K562 (cell line): ENCODE measurements around the gene SBK3. TPM values are rescaled to one million over a fixed set of nuclear protein-coding genes. Genes with fewer than 3 reads are reported as not detected.
A peak's percentile ranks its signal among the peaks of the same experiment; 100 is the strongest.

ENCODE experiments used
- ATAC-seq: fragments of 200-7000 bp; cut with Tn5 transposase; 3 replicates; pipeline ENCODE4 v1.9.1; 2020; ENCODE audit warnings: moderate library complexity
- BruUV-seq: library from RNA; stranded (reverse); fragments of 400-500 nt; replicated peaks from 2 replicates; lab custom pipeline; 2021; lab: Mats Ljungman, UMichigan
- CTCF ChIA-PET: fragments of 300-600 bp; formaldehyde crosslinking; extraction: SDS; loops from one replicate; lab custom pipeline; 2021; ENCODE audit warnings: low intra/inter-chr PET ratio; lab: Yijun Ruan, JAX
- POLR2A ChIA-PET: fragments of 300-600, 350-650 bp; sonication (Branson Sonifier 250); formaldehyde crosslinking; extraction: SDS; loops from one replicate; lab custom pipeline; 2021; ENCODE audit warnings: antibody characterized with exemption, inconsistent platforms; lab: Yijun Ruan, JAX
- DNase-seq, 4 experiments: peaks; one replicate each; pipeline versions ENCODE4 v3.0.0 to v3.0.0-alpha.2; 2011 to 2018; ENCODE audit warnings: low spot score in 3 of 4, mixed read lengths in 3 of 4; ENCODE audit errors: extremely low read depth in 1 of 4
- FAIRE-seq: peaks from 2 replicates; lab custom pipeline; 2011; peaks lifted over from hg19 to GRCh38; lab: Jason Lieb, UNC
- H2AFZ ChIP-seq: 2 replicates; pipeline ENCODE4 v1.6.0; 2011; ENCODE audit warnings: low read depth, low read length, control low read depth, inconsistent platforms
- H3K27ac ChIP-seq: fragments of 200-600 bp; 3 replicates; pipeline ENCODE4 v1.8.0; 2011; ENCODE audit warnings: low read depth, mild to moderate bottlenecking, control low read depth, inconsistent platforms, low read length, moderate library complexity, mixed read lengths; ENCODE audit errors: extremely low read depth
- H3K27me3 ChIP-seq, 2 experiments: fragments of 300-600 bp in 1 of 2; 2 replicates in 1 of 2; 3 replicates in 1 of 2; pipeline versions ENCODE4 v1.6.0 to v1.8.0; 2011; ENCODE audit warnings: inconsistent platforms in 2 of 2, low read length in 2 of 2, mild to moderate bottlenecking in 1 of 2, mixed read lengths in 1 of 2, moderate library complexity in 1 of 2; ENCODE audit not compliant: control insufficient read depth in 2 of 2, insufficient read depth in 2 of 2
- H3K36me3 ChIP-seq: fragments of 300-600 bp; 3 replicates; pipeline ENCODE4 v1.8.0; 2011; ENCODE audit warnings: mild to moderate bottlenecking, low read length, inconsistent platforms; ENCODE audit not compliant: control insufficient read depth, insufficient read depth
- H3K4me1 ChIP-seq, 2 experiments: fragments of 200-600 bp in 1 of 2; replicated peaks in 1 of 2; 2 replicates in 1 of 2; 3 replicates in 1 of 2; pipeline versions ENCODE4 v1.5.1 to v1.8.0; 2011; ENCODE audit warnings: inconsistent platforms in 2 of 2, low read length in 2 of 2, mild to moderate bottlenecking in 1 of 2, mixed read lengths in 1 of 2, moderate library complexity in 1 of 2; ENCODE audit not compliant: control insufficient read depth in 2 of 2, insufficient read depth in 2 of 2
- H3K4me2 ChIP-seq: 2 replicates; pipeline ENCODE4 v1.6.1; 2011; ENCODE audit warnings: low read length, control low read depth, inconsistent platforms, mixed read lengths; ENCODE audit not compliant: insufficient read depth
- H3K4me3 ChIP-seq: fragments of 200-600 bp; sonication (generic), shearing (Covaris generic); 2 replicates; pipeline ENCODE4 v1.5.1; 2016; ENCODE audit warnings: control low read depth, inconsistent platforms
- H3K79me2 ChIP-seq: fragments of 200-600 bp; 3 replicates; pipeline ENCODE4 v1.8.0; 2011; ENCODE audit warnings: low read length, inconsistent platforms; ENCODE audit not compliant: control insufficient read depth, insufficient read depth
- H3K9ac ChIP-seq, 2 experiments: 2 replicates each; pipeline versions ENCODE4 v1.6.0 to v1.6.1; 2011; ENCODE audit warnings: low read depth in 2 of 2, low read length in 2 of 2, control low read depth in 1 of 2, inconsistent platforms in 1 of 2, mild to moderate bottlenecking in 1 of 2, mixed read lengths in 1 of 2; ENCODE audit not compliant: insufficient read depth in 1 of 2
- H3K9me1 ChIP-seq: one replicate; pipeline ENCODE4 v1.6.0; 2011; ENCODE audit warnings: inconsistent platforms, mild to moderate bottlenecking, low read length, moderate library complexity; ENCODE audit not compliant: control insufficient read depth, insufficient read depth
- H3K9me3 ChIP-seq: replicated peaks from 2 replicates; pipeline ENCODE4 v1.5.1; 2011; ENCODE audit warnings: low read depth, low read length, inconsistent platforms; ENCODE audit not compliant: control insufficient read depth, insufficient read depth
- H4K20me1 ChIP-seq: replicated peaks from 2 replicates; pipeline ENCODE4 v1.6.1; 2011; ENCODE audit warnings: low read length, inconsistent platforms, mixed read lengths; ENCODE audit not compliant: control insufficient read depth, insufficient read depth
- DPF2 ChIP-seq: fragments of 450-650 bp; IDR thresholded peaks from 2 replicates; pipeline ENCODE4 v1.6.1; 2016
- HNRNPL ChIP-seq: fragments of 200-400 bp; formaldehyde crosslinking; IDR thresholded peaks from 2 replicates; pipeline ENCODE4 v1.6.1; 2017; ENCODE audit warnings: low read depth, mild to moderate bottlenecking, low read length
- POLR2G ChIP-seq: fragments of 200-400 bp; formaldehyde crosslinking; IDR thresholded peaks from 2 replicates; pipeline ENCODE4 v1.6.1; 2017; ENCODE audit warnings: low read depth, mild to moderate bottlenecking, antibody characterized with exemption, low read length, moderate library complexity
- RBFOX2 ChIP-seq: fragments of 200-400 bp; formaldehyde crosslinking; IDR thresholded peaks from 2 replicates; pipeline ENCODE4 v1.6.1; 2017; ENCODE audit warnings: low read depth, mild to moderate bottlenecking, low read length, moderate library complexity
- RNF2 ChIP-seq: sonication (generic); IDR thresholded peaks from 2 replicates; pipeline ENCODE4 v1.6.1; 2016
- ZBTB7A ChIP-seq: IDR thresholded peaks from 2 replicates; pipeline ENCODE4 v1.6.1; 2011; ENCODE audit warnings: low read depth, mild to moderate bottlenecking, low read length, moderate library complexity, borderline replicate concordance; ENCODE audit not compliant: control insufficient read depth
- WGBS: fragments of 100-300 bp; shearing (Covaris generic); methylation state at CpG from one replicate; pipeline ENCODE4 v1.1.6; 2016; ENCODE audit warnings: low coverage, mixed read lengths; ENCODE audit not compliant: insufficient coverage; ENCODE audit errors: missing lambda C conversion rate; 5-methylcytosine and 5-hydroxymethylcytosine counted together
- in situ Hi-C: fragments of 300-500 bp; cut with MboI; formaldehyde crosslinking; loops from 4 replicates; pipeline ENCODE4 v1.15.0; 2018; ENCODE audit warnings: inconsistent platforms, mixed read lengths
- intact Hi-C: fragments of 100-400 bp; cut with micrococcal nuclease; formaldehyde crosslinking; loops from 2 replicates; pipeline ENCODE4 v1.14.2; 2022
- polyA plus RNA-seq, 8 experiments: library from polyadenylated mRNA; depleted of rRNA in 4 of 8; stranded (reverse) in 5 of 8; unstranded in 3 of 8; fragments of >200 nt; fragmentation: Nextera tagmentation in 2 of 8; fragmentation: Illumina TruSeq in 1 of 8; extraction: Ambion mirVana in 2 of 8; extraction: Trizol in 1 of 8; gene quantifications; 2 replicates each; pipeline versions ENCODE4 v1.2.1 to v1.2.3, GENCODE V29; 2011 to 2014; ENCODE audit warnings: inconsistent platforms in 1 of 8, missing spikeins in 1 of 8
- total RNA-seq, 7 experiments: library from RNA; depleted of rRNA in 6 of 7; stranded (reverse); fragments of >200 nt in 6 of 7; fragmentation: Illumina TruSeq in 2 of 7; extraction: Trizol in 2 of 7; gene quantifications; 2 replicates each; pipeline versions ENCODE4 v1.2.1 to v1.2.3, GENCODE V29; 2011 to 2021; ENCODE audit warnings: low replicate concordance in 1 of 7
- TF ChIP-seq, protein P1 (sequence below): fragments of 450-650 bp; formaldehyde crosslinking; IDR thresholded peaks from 2 replicates; pipeline ENCODE4 v1.4.0; 2020; ENCODE audit warnings: mild to moderate bottlenecking, moderate library complexity
- TF ChIP-seq, protein P2 (sequence below): sonication (generic); formaldehyde crosslinking; IDR thresholded peaks from 2 replicates; pipeline ENCODE4 v1.8.1; 2023; ENCODE audit warnings: mild to moderate bottlenecking, missing genetic modification reagents
- TF ChIP-seq, protein P3 (sequence below), 3 experiments: fragments of 200-800 bp in 1 of 3; sonication (Bioruptor generic) in 1 of 3; sonication (generic) in 1 of 3; formaldehyde crosslinking in 1 of 3; IDR thresholded peaks; 2 replicates each; pipeline versions ENCODE4 v1.6.1 to v1.8.0; 2016 to 2022; ENCODE audit warnings: mild to moderate bottlenecking in 2 of 3, missing compliant biosample characterization in 2 of 3, missing genetic modification characterization in 2 of 3, missing genetic modification reagents in 1 of 3

SBK3 gene
- total and polyA plus RNA-seq, 9 of the 15 experiments (the other 6 are each of a cell fraction or from before 2014, with no cell fraction given), result 0.11 to 0.43 (median 0.13) TPM; not detected in 6

DNA sequence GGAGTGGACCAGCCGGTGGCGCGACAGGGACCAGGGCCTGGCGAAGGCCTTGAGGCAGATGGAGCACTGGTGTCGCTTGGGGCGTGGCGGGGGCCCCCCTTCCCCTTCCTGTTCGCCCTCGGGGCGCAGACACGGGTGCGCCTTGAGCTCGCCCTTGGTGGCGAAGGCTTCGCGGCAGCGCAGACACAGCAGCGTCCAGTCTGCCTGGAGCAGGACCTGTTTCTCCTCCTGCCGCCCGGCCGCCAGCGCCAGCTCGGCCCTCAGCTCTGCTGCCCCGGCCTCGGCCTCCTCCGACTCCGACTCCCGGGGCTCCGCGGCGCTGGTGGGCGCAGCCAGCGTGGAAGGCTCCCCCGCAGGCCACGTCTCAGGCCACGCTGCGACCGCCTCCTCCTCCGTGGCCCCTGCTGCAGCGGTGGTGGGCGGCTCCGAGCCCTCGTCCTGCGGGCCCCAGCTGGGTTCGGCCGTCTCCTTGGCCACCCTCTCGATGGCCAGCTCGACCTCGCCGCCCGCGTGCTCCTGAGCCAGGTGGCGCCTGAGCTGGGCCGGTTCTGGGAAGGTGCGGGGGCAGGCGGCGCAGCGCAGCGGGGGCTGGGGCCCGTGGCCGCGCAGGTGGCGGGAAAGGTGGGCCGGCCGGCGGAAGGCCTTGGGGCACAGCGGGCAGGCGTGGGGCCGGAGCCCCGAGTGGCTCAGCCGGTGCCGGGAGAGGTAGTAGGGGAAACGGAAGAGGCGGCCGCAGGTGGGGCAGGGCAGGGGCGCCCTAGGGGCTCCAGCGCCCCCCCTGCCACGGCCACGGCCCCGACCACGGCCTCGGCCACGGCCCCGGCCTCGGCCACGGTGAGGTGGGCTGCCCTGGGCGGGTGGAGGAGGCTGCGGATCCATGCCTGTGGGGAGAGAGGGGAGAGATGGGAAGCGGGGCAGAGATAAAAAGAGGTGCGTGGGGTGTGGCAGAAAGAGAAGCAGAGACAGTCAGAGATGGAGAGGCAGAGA is 33.7 kb upstream of the SBK3 start:
- ATAC-seq, result no peak
- H3K36me3 ChIP-seq, result peaks cover 12% of the 10 kb centered on the region; the same call in 2 of the 3 replicates
- DNase-seq, result no peak
- 92% methylated on average over 19 of the region's 90 CpGs for WGBS
- H3K9me3 ChIP-seq, result no peaks in the 10 kb centered on the region
- H4K20me1 ChIP-seq, result no peaks in the 10 kb centered on the region
- H3K4me1 ChIP-seq, result peaks cover 9 to 25% of the 10 kb centered on the region in 2 experiments; a peak in 3 of 5 replicates
- H3K4me2 ChIP-seq, result peak overlapping the region; percentile 83
- POLR2A ChIA-PET, result no interaction called here
- no peak for TF ChIP-seq DPF2
- TF ChIP-seq, protein P1, sequence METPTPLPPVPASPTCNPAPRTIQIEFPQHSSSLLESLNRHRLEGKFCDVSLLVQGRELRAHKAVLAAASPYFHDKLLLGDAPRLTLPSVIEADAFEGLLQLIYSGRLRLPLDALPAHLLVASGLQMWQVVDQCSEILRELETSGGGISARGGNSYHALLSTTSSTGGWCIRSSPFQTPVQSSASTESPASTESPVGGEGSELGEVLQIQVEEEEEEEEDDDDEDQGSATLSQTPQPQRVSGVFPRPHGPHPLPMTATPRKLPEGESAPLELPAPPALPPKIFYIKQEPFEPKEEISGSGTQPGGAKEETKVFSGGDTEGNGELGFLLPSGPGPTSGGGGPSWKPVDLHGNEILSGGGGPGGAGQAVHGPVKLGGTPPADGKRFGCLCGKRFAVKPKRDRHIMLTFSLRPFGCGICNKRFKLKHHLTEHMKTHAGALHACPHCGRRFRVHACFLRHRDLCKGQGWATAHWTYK, result peak; percentile 93
- TF ChIP-seq ZBTB7A, result peak; percentile 28; the same call in 1 of the 2 replicates
- no peak for TF ChIP-seq RNF2
- TF ChIP-seq, protein P2, sequence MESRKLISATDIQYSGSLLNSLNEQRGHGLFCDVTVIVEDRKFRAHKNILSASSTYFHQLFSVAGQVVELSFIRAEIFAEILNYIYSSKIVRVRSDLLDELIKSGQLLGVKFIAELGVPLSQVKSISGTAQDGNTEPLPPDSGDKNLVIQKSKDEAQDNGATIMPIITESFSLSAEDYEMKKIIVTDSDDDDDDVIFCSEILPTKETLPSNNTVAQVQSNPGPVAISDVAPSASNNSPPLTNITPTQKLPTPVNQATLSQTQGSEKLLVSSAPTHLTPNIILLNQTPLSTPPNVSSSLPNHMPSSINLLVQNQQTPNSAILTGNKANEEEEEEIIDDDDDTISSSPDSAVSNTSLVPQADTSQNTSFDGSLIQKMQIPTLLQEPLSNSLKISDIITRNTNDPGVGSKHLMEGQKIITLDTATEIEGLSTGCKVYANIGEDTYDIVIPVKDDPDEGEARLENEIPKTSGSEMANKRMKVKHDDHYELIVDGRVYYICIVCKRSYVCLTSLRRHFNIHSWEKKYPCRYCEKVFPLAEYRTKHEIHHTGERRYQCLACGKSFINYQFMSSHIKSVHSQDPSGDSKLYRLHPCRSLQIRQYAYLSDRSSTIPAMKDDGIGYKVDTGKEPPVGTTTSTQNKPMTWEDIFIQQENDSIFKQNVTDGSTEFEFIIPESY (CRISPR knock-in tag), result peak; percentile 88
- 0 out of 2 replicates have a peak, but pooled peaks have one; percentile 50 for TF ChIP-seq HNRNPL
- TF ChIP-seq RBFOX2, result peak; percentile 62
- TF ChIP-seq POLR2G, result peak; percentile 56; the same call in 1 of the 2 replicates
- TF ChIP-seq, protein P3, sequence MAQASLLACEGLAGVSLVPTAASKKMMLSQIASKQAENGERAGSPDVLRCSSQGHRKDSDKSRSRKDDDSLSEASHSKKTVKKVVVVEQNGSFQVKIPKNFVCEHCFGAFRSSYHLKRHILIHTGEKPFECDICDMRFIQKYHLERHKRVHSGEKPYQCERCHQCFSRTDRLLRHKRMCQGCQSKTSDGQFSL (CRISPR knock-in tag; IDR thresholded peaks at IDR 0.05), result 0 out of 2 replicates have a peak, but pooled peaks have one; percentile 23
- TF ChIP-seq, protein P3 (tag; IDR thresholded peaks at IDR 0.05), result no peak
- H3K9ac ChIP-seq, result peak overlapping the region; percentile 77 to 95; a peak in 2 of 4 replicates
- intact Hi-C loops (no loop called here), in situ Hi-C loops (no loop called here)
- FAIRE-seq, result no peak
- H3K79me2 ChIP-seq, result peaks cover 12% of the 10 kb centered on the region
- peak overlapping the region; percentile 85; the same call in 1 of the 2 replicates for H3K4me3 ChIP-seq
- H3K27me3 ChIP-seq, result no peaks in the 10 kb centered on the region
- BruUV-seq, result TSS peak; percentile 49
- CTCF ChIA-PET, result no interaction called here
- no peak overlapping the region; the same call in 2 of the 3 replicates for H3K27ac ChIP-seq
- no peak overlapping the region for H2AFZ ChIP-seq
- H3K9me1 ChIP-seq, result no peaks in the 10 kb centered on the region
